Spleen (tissue), 11 donors: Measurements from ENCODE around the gene ROR1. TPM values are rescaled to one million over a fixed set of nuclear protein-coding genes. Genes with fewer than 3 reads are reported as not detected.
"Not testable (repeated sequence)": the region's sequence is repeated elsewhere in the genome, so short reads cannot be mapped to it uniquely, and the experiment has no call there.

Source experiments
- DNase-seq: peaks from one replicate; pipeline ENCODE4 v3.0.0-alpha.2; 2020
- H3K27ac ChIP-seq, 8 donors: fragments of 200-600 bp; sonication (generic) in 7 of 8; 1 replicate in 4 of 8; 2 replicates in 4 of 8; pipeline versions ENCODE4 v1.5.0 to v1.8.0; 2016 to 2021; ENCODE audit warnings: inconsistent platforms in 4 of 8, mild to moderate bottlenecking in 4 of 8, moderate library complexity in 1 of 8
- H3K27me3 ChIP-seq, 7 donors: fragments of 200-600 bp; sonication (generic) in 6 of 7; replicated peaks in 1 of 7; 1 replicate in 4 of 7; 2 replicates in 3 of 7; pipeline versions ENCODE4 v1.5.0 to v1.8.0; 2016 to 2021; ENCODE audit warnings: inconsistent platforms in 3 of 7, mild to moderate bottlenecking in 1 of 7
- H3K36me3 ChIP-seq, 6 donors: fragments of 200-600 bp; sonication (generic) in 5 of 6; 1 replicate in 4 of 6; 2 replicates in 2 of 6; pipeline versions ENCODE4 v1.5.0 to v1.8.0; 2016 to 2021; ENCODE audit warnings: inconsistent platforms in 2 of 6
- H3K4me1 ChIP-seq, 6 donors: fragments of 200-600 bp; sonication (generic) in 5 of 6; 1 replicate in 3 of 6; 2 replicates in 3 of 6; pipeline versions ENCODE4 v1.5.0 to v1.8.0; 2016 to 2021; ENCODE audit warnings: inconsistent platforms in 3 of 6
- H3K4me3 ChIP-seq, 8 donors: fragments of 200-600 bp; sonication (generic) in 7 of 8; 1 replicate in 4 of 8; 2 replicates in 4 of 8; pipeline versions ENCODE4 v1.5.0 to v1.8.0; 2016 to 2021; ENCODE audit warnings: inconsistent platforms in 4 of 8, mild to moderate bottlenecking in 4 of 8, moderate library complexity in 2 of 8
- H3K9me3 ChIP-seq, 8 donors: fragments of 200-600 bp; sonication (generic) in 7 of 8; 1 replicate in 4 of 8; 2 replicates in 4 of 8; pipeline versions ENCODE4 v1.5.0 to v1.8.0; 2016 to 2021; ENCODE audit warnings: inconsistent platforms in 4 of 8
- POLR2A ChIP-seq, 3 donors: fragments of 450-650 bp; IDR thresholded peaks; one replicate each; pipeline ENCODE4 v1.5.1; 2017; ENCODE audit warnings: antibody characterized with exemption in 3 of 3, mild to moderate bottlenecking in 1 of 3
- POLR2AphosphoS5 ChIP-seq, 3 donors: sonication (generic); formaldehyde crosslinking; IDR thresholded peaks; one replicate each; pipeline ENCODE4 v1.5.1; 2017; ENCODE audit warnings: antibody characterized with exemption in 3 of 3
- WGBS, 5 donors: extraction: QIAGEN DNeasy Blood & Tissue Kit in 3 of 5; methylation state at CpG; one replicate each; pipeline versions ENCODE4 v1.1.5 to v1.1.7; 2013 to 2018; 5-methylcytosine and 5-hydroxymethylcytosine counted together
- intact Hi-C: fragments of 100-400 bp; cut with DNase I; formaldehyde crosslinking; loops from one replicate; pipeline ENCODE4 v1.15.0; 2023; ENCODE audit warnings: low total_unique reads
- polyA plus RNA-seq, 3 donors: library from polyadenylated mRNA; stranded (reverse); fragments of 200-250 nt; gene quantifications; one replicate each; pipeline ENCODE4 v1.2.1, GENCODE V29; 2013
- total RNA-seq, 7 donors: library from RNA; depleted of rRNA in 3 of 7; stranded (reverse); fragments of >200 nt in 3 of 7; fragmentation: NEBNext Ultra II Directional in 4 of 7; extraction: Animal tissue kit (Norgen Biotek cat#: 25700) in 4 of 7; gene quantifications; one replicate each; pipeline versions ENCODE4 v1.1.0 to v1.2.1, GENCODE V29; 2016 to 2021
- TF ChIP-seq, protein P1 (sequence below), 11 experiments: fragments of 200-600 bp in 7 of 11; fragments of 450-650 bp in 4 of 11; sonication (generic) in 4 of 11; IDR thresholded peaks in 8 of 11; conservative IDR thresholded peaks in 3 of 11; 1 replicate in 7 of 11; 2 replicates in 4 of 11; pipeline versions ENCODE4 v1.4.0 to v1.8.0; 2016 to 2021; ENCODE audit warnings: antibody characterized with exemption in 11 of 11, inconsistent platforms in 4 of 11, mild to moderate bottlenecking in 1 of 11
- donor health status: healthy with polysubstance abuse.
- donor health status: DM: no; HTN: no; CAD: no; lungs with moderate emphysema.
- donor health status: DM: no; HTN: no; CAD: no.
- donor health status: Bipolar disorder and iron deficiency.
- donor health status: healthy.
- donor health status: DM: no; HTN: no; CAD: no.
- donor health status: DM: yes; HTN: yes; CAD: no.

ROR1 gene
- total and polyA plus RNA-seq, 10 donors, result 0.43 to 12.3 (median 6.4) TPM

GRCh38 chr1:63812071-63812700 is 38.4 kb downstream of the ROR1 start:
- no peak overlapping the region for H3K4me3 ChIP-seq
- H3K4me1 ChIP-seq, result peaks cover 0 to 19% (median 4%) of the 10 kb centered on the region in 6 donors
- intact Hi-C loops, result no loop called here
- peaks cover 0 to 19% (median 5%) of the 10 kb centered on the region in 8 donors for H3K9me3 ChIP-seq
- TF ChIP-seq POLR2AphosphoS5 (IDR thresholded peaks at IDR 0.05) (no peak), POLR2A (IDR thresholded peaks at IDR 0.05) (no peak)
- TF ChIP-seq, protein P1, sequence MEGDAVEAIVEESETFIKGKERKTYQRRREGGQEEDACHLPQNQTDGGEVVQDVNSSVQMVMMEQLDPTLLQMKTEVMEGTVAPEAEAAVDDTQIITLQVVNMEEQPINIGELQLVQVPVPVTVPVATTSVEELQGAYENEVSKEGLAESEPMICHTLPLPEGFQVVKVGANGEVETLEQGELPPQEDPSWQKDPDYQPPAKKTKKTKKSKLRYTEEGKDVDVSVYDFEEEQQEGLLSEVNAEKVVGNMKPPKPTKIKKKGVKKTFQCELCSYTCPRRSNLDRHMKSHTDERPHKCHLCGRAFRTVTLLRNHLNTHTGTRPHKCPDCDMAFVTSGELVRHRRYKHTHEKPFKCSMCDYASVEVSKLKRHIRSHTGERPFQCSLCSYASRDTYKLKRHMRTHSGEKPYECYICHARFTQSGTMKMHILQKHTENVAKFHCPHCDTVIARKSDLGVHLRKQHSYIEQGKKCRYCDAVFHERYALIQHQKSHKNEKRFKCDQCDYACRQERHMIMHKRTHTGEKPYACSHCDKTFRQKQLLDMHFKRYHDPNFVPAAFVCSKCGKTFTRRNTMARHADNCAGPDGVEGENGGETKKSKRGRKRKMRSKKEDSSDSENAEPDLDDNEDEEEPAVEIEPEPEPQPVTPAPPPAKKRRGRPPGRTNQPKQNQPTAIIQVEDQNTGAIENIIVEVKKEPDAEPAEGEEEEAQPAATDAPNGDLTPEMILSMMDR (IDR thresholded peaks at IDR 0.05 in 8 of 11, conservative IDR thresholded peaks at IDR 0.05 in 3 of 11), result no peak
- 82 to 96% (median 93%) methylated on average over 6 of the region's 6 CpGs for WGBS, 5 donors
- no peaks in the 10 kb centered on the region for H3K36me3 ChIP-seq
- H3K27me3 ChIP-seq, result no peaks in the 10 kb centered on the region
- DNase-seq, result no peak
- no peak overlapping the region for H3K27ac ChIP-seq

DNA sequence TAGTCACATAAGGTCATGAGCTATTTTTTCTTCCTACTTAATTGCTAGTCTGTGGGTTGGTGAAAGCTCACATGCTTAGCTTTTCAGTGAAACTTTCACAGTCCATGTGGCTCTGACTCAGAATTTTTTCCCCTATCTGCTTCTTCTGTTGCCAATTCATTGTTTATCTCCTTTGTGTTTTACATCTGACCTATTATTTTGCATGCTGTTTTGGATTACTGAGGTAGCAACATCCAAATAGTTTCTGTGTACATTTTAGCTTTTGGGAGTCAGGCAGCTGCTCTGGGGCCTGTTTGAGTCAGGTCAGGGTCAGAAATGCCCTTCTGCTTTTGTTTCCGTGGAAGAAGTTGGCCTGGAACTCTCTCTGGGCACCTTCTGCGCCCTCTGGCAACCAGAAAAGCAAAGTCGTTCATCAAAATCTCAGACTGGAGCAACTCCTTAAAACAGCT is 40.0 kb downstream of the ROR1 start:
- TF ChIP-seq POLR2AphosphoS5 (IDR thresholded peaks at IDR 0.05), result no peak
- TF ChIP-seq POLR2A (IDR thresholded peaks at IDR 0.05), result no peak
- TF ChIP-seq, protein P1 (IDR thresholded peaks at IDR 0.05 in 8 of 11, conservative IDR thresholded peaks at IDR 0.05 in 3 of 11), result no peak
- Histone ChIP-seq H3K4me3 (no peak overlapping the region), H3K4me1 (peaks cover 0 to 24% (median 8%) of the 10 kb centered on the region in 6 donors), H3K27ac (no peak overlapping the region), H3K9me3 (peaks cover 0 to 7% (median 0%) of the 10 kb centered on the region in 8 donors), H3K36me3 (no peaks in the 10 kb centered on the region), H3K27me3 (no peaks in the 10 kb centered on the region)
- intact Hi-C loops, result no loop called here
- no peak for DNase-seq
- 58 to 67% (median 63%) methylated on average over 3 of the region's 3 CpGs for WGBS, 5 donors

DNA sequence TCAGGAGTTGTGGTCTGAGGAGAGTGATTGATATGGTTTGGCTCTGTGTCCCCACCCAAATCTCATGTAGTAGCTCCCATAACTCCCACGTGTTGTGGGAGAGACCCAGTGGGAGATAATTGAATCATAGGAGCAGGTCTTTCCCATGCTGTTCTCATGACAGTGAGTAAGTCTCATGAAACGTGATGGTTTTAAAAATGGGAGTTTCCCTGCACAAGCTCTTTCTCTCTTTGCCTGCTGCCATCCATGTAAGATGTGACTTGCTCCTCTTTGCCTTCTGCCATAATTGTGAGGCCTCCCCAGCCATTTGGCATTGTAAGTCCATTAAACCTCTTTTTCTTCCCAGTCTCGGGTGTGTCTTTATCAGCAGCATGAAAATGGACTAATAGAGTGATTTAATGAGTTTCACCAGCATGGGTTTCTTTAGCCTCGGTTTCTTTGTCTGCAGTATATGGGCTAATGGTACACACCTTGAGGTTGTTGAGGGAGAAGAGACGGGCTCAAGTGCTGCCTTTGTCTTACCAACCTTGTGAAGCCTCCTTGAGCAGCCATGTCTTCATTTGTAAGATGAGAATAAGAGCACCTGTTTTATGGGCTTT is 42.5 kb downstream of the ROR1 start:
- 82 to 92% (median 85%) methylated on average over 5 of the region's 5 CpGs for WGBS, 5 donors
- intact Hi-C loops, H3K9me3 ChIP-seq, DNase-seq, H3K27me3 ChIP-seq, H3K27ac ChIP-seq, H3K4me3 ChIP-seq, H3K36me3 ChIP-seq: not testable (repeated sequence)
- peaks cover 0 to 28% (median 11%) of the 10 kb centered on the region in 6 donors for H3K4me1 ChIP-seq

DNA sequence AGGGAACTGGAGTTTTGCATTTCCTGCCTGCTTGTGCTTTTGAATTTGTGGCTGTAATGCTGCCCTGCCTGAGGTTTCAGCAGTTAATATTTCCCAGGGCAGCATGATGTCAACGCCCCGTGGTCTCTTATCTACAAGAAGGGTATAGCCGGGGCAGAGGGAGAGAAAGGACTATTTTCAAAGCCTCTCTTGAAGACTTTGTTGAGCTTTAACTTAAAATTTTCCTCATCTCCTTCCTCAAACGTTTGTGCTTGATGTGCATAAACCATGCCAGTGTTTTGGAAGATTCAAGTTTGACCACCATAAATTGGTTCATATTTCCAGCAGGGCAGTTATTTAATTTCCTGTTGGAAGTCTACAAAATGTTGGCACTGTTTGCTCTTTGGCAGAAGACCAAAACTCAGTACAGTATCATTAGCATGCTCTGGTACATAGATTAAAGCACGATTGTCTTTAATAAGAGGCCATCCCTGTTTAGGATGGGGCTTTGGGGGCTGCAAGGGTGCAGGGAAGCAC is 43.4 kb downstream of the ROR1 start:
- Histone ChIP-seq H3K9me3 (peaks cover 0 to 7% (median 0%) of the 10 kb centered on the region in 8 donors), H3K27me3 (no peaks in the 10 kb centered on the region), H3K27ac (peak overlapping the region in 2 of 8 donors; percentile 6 to 31), H3K36me3 (no peaks in the 10 kb centered on the region), H3K4me3 (no peak overlapping the region), H3K4me1 (peaks cover 0 to 32% (median 12%) of the 10 kb centered on the region in 6 donors)
- intact Hi-C loops, result no loop called here
- no peak for DNase-seq
- TF ChIP-seq POLR2AphosphoS5 (IDR thresholded peaks at IDR 0.05) (no peak), POLR2A (IDR thresholded peaks at IDR 0.05) (no peak)
- TF ChIP-seq, protein P1 (IDR thresholded peaks at IDR 0.05 in 8 of 11, conservative IDR thresholded peaks at IDR 0.05 in 3 of 11), result no peak
- WGBS, 5 donors, result 27 to 49% (median 29%) methylated on average over 5 of the region's 5 CpGs
